Eye (tissue), 1 donor: ENCODE measurements around the gene WBP11.

Source experiments
- DNase-seq: peaks from one replicate; pipeline ENCODE4 v3.0.0-alpha.2; 2015

Gene WBP11

DNA sequence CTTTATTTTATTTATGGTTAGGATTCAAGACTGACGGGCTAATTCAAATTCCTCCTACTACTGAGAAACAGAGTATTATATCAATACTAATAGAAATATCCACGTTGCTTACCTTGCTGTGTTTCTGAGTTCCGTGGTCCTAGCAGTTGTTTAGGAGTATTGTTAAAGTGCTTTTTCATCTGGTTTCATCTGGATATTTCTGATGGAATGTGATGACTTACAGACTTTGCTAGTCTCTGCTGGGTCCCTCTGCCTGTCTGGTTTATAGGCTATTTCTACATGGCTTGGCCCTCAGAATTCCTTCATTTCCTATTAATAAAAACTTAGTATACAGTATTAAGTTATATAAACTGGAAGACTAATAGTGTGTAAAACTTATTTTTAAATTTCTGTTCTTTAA lies 10.7 kb upstream of the WBP11 start, which contains the start of gene SMCO3:
Gene SMCO3, minus strand, starts transcription at position 169 of the 400 bp plus-strand sequence. CDS start 7,502 bp downstream, outside the sequence.
- no peak for DNase-seq

- DNase-seq = no peak
Measured at GRCh38 chr12:14811486-14811885, 8.2 kb upstream of the WBP11 start.

DNA sequence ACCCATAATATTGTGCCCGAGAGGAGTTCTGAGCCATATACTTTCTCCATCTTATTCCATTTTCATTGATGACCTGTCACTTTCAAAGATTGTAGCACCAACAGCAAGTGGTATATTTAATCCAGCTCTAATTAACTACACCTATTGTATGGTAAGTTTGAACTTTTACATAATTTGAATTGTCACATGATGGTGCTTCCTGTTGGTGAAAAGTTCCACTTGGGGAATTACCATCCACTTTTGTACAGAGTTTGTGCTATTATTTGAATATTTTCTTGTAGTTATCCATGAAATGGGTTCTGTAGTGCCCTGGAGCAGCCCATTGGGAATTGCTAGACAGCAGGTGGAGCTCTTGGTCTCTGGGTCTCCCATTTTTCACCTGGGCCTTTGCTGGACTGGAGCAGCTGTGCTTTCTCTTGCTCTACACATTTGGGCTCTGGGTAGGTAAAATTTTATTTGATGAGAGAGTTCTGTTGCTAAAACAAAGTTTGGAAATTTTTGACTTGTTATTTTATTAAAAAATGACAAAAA lies 7.7 kb upstream of the WBP11 start:
- no peak for DNase-seq

DNA sequence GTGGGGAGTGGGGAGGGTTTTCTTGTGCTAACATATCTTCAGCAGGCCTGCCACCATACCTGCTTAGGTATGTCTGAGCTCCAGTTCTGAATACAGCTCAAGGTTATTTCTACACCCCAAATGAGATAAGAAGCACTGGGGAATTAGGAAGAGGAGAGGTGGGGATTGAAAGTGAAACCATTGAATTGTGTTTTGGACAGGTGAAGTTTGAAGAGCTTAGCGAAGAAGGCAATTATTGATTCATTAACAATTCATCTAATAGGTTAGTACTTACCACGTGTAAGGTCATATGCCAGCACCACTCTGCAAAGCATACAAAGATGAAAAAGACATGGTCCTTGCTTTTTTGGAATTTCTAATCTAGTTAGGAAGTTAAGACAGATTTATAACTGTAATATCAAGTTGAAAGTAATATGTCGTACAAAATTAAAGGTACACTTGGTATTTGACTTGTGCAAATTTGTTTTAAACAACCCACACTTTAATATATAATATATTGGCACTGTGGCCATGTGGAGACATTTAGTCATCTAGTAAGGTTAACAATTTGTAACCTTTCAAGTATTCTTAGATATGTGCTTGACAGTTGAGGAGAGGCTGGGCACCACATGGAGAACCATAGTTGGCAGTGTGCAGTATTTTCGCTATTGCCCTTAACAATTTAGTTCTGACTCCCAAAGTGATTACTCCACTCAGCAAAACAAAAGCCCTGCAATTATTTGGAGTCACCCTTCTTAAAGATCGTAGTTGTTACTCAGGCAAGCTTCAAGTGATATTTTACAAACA lies 7.1 kb upstream of the WBP11 start:
- no peak for DNase-seq

GRCh38 chr12:14803830-14804160 lies 517 bp upstream of the WBP11 start:
- DNase-seq = no peak

GRCh38 chr12:14802721-14803010 lies 612 bp downstream of the WBP11 start:
- DNase-seq = no peak

- peak; percentile 27 for DNase-seq
Measured at GRCh38 chr12:14802247-14802646, 1.0 kb downstream of the WBP11 start.

GRCh38 chr12:14795028-14795448 lies 8.2 kb downstream of the WBP11 start:
- DNase-seq = no peak

DNA sequence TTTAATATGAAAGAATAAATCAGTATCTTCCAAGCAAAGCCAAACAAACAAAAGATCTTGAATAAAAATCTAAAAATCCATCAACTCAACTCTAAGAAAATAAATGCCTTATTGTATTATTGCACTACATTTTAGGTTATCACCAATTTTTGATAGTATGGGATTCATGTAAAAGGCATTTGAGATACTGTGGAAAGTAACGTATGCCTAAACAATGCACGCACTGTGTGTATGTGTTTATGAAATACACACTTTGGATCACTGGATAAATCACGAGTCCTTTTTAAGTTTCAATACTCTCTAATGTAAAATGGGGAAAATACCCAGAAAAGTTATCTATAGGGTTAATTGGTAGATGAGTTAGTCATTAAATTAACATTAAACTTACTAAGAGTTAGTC lies 17.7 kb downstream of the WBP11 start:
- no peak for DNase-seq

DNA sequence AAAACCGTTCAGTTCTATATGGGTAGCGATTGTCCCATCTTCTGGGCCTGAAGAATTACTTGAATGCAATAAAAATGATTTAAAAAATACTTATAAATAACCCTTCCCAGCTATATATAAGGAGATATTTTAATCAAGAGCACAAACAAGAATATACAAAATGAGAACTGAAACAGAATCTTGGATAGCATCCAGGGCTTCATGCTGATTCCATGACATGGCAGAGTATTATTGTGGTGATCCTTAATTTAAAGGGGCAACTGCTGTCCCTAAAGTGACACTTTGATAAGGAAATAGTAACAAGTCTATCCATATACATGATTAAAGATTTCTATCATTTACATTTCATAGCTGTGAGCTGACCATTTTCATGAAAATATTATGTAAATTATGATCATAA lies 18.8 kb downstream of the WBP11 start:
- no peak for DNase-seq

DNA sequence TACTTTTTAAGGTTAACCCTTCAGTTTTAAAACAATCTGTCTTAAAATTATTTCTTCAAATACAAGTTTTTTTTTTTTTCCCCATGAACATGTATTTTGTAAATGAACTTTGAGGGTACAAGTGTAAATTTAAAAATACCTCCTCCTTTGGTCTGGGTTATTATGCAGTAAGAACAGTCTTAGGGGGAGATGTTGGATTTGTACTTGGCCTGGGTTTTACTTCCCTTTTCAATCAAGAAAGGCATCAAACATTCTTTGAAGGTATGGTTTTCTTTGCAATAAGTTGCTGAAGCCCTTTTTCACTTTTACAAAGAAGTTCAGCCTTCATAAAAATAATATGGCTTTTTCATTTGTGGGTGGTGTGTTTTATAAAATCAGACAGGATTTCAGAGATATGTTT lies 20.5 kb downstream of the WBP11 start:
- DNase-seq = no peak

GRCh38 chr12:14781563-14781962 lies 21.7 kb downstream of the WBP11 start:
- DNase-seq = no peak

DNA sequence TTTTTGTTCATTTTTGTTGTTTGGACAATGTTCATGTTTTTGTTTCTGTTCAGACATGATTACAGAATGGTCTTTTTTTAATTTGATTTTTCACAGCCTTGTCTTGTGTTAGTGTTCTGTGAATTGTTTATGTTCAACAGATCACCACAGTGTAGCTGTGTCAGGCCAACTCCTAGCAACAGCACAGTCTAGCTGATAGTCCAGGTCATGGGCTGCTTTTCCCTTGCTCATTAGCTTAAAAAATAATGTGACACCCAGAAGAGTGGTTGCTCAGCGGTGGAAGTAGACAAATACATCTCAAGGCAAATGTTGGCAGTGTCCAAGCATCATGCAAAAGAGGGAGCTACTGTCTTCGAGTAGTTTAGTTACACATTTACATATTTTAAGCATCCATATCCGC lies 22.4 kb downstream of the WBP11 start:
- DNase-seq = no peak

GRCh38 chr12:14779834-14780233 lies 23.4 kb downstream of the WBP11 start:
- no peak for DNase-seq

GRCh38 chr12:14777271-14777670 lies 26.0 kb downstream of the WBP11 start:
- DNase-seq = peak; percentile 23

DNA sequence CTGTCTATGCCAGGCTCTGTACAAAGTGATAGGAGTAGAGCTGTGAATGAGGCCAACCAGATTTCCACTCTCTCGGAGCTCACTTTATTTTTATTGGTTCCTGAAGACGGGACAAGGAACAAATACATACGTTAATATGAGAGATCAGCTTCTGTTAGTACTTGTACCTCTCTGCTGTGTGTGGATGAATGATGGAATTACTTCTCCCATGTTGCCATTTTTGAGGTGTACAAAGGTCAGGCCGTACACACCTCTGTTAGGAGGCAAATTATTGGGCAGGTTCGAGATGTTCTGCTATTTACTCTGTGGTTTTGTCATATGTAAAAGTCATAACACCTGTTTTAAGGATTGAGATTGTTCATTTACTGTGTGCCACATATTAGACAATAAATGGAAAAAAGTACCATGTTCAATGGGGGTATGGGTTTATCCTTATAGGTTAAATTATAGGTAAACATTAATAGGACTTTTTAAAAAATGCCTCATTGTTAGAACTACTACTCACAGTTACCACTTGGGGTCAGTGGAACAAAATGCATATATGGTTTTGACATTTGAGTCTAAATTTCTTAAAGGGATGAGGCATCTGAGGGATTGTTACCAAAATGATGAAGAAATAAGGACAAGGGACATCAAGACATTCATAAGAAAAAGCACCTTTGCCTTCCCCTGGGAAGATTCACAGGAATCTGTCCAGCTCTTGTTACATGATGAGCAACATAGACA lies 26.9 kb downstream of the WBP11 start:
- peak; percentile 10 for DNase-seq

DNA sequence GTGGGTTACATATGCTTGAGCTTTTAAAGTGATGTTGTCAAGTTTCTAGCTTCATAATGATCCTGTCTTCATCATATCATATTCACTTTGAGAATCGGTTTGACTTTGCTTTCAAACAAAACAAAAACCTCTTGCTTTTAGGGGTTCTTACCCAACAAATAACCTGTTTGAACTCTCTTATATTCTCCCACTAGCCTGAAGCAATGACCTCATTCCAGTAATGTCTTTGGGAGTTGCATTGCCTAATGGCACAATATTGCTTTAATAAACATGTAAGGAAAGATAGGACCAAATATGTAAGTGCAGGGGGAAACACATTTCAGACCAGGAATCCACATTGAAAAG lies 27.7 kb downstream of the WBP11 start:
- DNase-seq = peak; percentile 37

GRCh38 chr12:14774906-14775635 lies 28.2 kb downstream of the WBP11 start:
- peak; percentile 58 for DNase-seq

DNA sequence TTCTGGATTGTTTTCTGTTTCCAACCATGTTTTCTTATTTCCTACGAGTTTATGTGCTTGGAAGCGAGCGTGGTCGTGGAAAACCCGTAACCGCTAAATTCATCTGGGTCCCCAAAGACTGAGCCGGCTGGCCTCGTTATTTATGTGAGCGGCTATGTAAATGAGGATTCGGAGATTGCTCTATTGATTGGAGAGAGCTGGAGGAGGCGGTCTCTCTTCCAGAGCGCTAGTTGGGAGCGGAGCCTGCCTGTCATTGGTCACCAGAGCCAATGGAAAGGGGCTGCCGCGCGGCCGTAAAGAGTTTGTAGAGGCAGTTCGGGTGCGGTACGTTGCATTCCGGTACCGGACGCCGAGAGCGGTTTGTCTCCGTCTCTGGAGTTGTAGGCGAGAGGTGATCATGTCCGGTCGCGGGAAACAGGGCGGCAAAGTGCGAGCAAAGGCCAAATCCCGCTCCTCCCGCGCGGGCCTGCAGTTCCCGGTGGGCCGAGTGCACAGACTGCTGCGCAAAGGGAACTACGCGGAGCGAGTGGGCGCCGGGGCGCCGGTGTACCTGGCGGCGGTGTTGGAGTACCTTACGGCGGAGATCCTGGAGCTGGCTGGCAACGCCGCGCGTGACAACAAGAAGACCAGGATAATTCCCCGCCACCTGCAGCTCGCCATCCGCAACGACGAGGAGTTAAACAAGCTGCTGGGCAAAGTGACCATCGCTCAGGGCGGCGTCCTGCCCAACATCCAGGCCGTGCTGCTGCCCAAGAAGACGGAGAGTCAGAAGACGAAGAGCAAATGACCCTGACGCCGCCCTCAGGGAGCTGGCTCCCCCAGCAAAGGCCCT lies 29.0 kb downstream of the WBP11 start:
- peak; percentile 98 for DNase-seq

DNA sequence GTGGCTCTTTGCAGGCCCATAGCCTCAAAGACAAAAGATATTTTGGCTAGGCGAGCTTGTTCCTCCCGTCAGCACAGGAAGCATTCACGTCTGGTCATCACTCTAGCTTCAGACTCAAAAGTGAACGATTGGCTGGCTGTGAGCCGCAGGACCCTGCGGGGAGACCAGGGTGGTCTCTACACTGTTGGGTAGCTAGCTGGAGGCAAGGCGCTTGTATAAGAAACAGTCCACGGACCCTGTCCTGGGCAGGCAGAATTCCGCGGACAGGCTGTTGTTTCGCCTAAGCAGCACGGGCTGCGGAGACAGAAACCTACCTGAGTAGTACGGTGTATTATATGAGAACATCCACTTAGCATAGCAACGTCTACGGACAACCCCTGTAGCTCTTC lies 29.6 kb downstream of the WBP11 start:
- DNase-seq = no peak

DNA sequence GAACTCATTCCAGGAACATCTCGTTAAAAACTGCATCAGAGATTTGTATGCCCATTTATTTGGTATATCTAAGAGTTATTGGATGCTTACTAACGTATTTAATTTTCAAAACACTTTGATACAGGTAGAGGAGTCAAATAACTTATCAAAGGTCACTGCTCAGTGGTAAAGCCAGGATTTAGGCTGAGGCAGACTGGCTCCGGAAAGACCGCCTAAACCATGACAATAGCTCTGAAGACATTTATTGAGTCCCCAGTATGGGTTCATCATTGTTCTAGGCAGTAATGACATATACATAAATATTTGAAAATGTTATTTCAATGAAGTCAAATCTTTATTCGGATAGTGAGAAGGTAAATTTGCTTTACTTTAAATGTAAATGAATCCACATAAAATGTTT lies 30.3 kb downstream of the WBP11 start:
- DNase-seq = no peak

DNA sequence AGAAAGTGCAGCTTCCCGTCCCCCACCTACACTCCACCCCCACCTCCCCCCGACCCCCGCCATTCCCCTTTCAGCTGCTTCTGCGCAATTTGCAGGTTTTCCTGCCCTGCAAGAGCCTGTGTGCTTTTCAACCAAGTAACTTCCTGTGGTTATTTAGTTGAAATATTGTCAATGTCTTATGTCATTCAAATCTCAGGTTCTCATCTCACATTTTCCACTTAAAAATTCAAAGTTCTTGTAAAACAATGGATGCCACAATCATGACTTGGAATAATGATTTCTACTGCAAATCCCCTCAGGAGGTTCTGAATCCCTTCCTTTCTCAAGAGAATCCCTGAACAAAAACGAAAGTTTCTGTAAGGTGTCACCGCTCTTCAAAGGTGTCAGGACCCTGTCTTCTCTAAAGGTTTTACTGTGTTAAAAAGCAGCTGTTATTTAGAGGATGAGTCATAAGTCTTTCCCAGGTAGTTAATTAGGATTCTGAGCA lies 31.6 kb downstream of the WBP11 start:
- DNase-seq = no peak
